Breast epithelium (tissue), 4 donors: ENCODE results near the gene FABP2. TPM values are rescaled to one million over a fixed set of nuclear protein-coding genes. Genes with fewer than 3 reads are reported as not detected.
"Not testable (repeated sequence)": the region's sequence is repeated elsewhere in the genome, so short reads cannot be mapped to it uniquely, and the experiment has no call there.

Source experiments
- DNase-seq, 2 donors: peaks; one replicate each; pipeline ENCODE4 v3.0.0-alpha.2; 2019; ENCODE audit warnings: low spot score in 2 of 2
- H3K27ac ChIP-seq, 2 donors: fragments of 200-600 bp; sonication (generic) in 1 of 2; one replicate each; pipeline ENCODE4 v1.5.1; 2016 to 2019; ENCODE audit warnings: mild to moderate bottlenecking in 1 of 2
- H3K27me3 ChIP-seq, 2 donors: fragments of 200-600 bp; sonication (generic) in 1 of 2; one replicate each; pipeline versions ENCODE4 v1.5.1 to v1.6.0; 2017 to 2019; ENCODE audit warnings: control low read depth in 1 of 2, mild to moderate bottlenecking in 1 of 2
- H3K36me3 ChIP-seq: fragments of 200-600 bp; one replicate; pipeline ENCODE4 v1.5.1; 2019
- H3K4me1 ChIP-seq, 2 donors: fragments of 200-600 bp; sonication (generic); one replicate each; pipeline ENCODE4 v1.5.1; 2016 to 2019; ENCODE audit warnings: control low read depth in 1 of 2
- H3K4me3 ChIP-seq, 3 donors: fragments of 200-600 bp; sonication (generic); 1 replicate in 2 of 3; 2 replicates in 1 of 3; pipeline ENCODE4 v1.5.1; 2016 to 2019; ENCODE audit warnings: mild to moderate bottlenecking in 3 of 3, moderate library complexity in 2 of 3
- H3K9me3 ChIP-seq, 2 donors: fragments of 200-600 bp; sonication (generic) in 1 of 2; one replicate each; pipeline ENCODE4 v1.5.1; 2016 to 2019; ENCODE audit warnings: control low read depth in 1 of 2
- POLR2A ChIP-seq: fragments of 450-650 bp; IDR thresholded peaks from one replicate; pipeline ENCODE4 v1.6.1; 2016; ENCODE audit warnings: antibody characterized with exemption, mild to moderate bottlenecking, moderate library complexity
- POLR2AphosphoS5 ChIP-seq, 3 donors: sonication (generic); formaldehyde crosslinking; IDR thresholded peaks; one replicate each; pipeline ENCODE4 v1.6.1; 2017; ENCODE audit warnings: antibody characterized with exemption in 3 of 3
- intact Hi-C: fragments of 100-400 bp; cut with DNase I; formaldehyde crosslinking; loops from one replicate; pipeline ENCODE4 v1.15.1; 2023; ENCODE audit warnings: low total_unique reads
- total RNA-seq, 3 donors: library from RNA; depleted of rRNA; stranded (reverse); fragments of >200 nt; gene quantifications; one replicate each; pipeline ENCODE4 v1.1.0, GENCODE V29; 2016
- TF ChIP-seq, protein P1 (sequence below), 3 donors: fragments of 450-650 bp; IDR thresholded peaks; one replicate each; pipeline ENCODE4 v1.5.1; 2016 to 2017; ENCODE audit warnings: antibody characterized with exemption in 3 of 3, mild to moderate bottlenecking in 3 of 3, moderate library complexity in 3 of 3

The FABP2 gene
- not detected for total RNA-seq

GRCh38 chr4:119321921-119322687 lies at the start of gene FABP2:
Gene FABP2, minus strand, starts transcription at chr4:119322138. Its CDS starts 36 bp downstream, at chr4:119322102.
- Histone ChIP-seq H3K27me3 (no peaks in the 10 kb centered on the region), H3K36me3 (no peaks in the 10 kb centered on the region), H3K4me1 (no peaks in the 10 kb centered on the region), H3K27ac (no peak within 1 kb of the TSS), H3K4me3 (no peak within 1 kb of the TSS), H3K9me3 (no peaks in the 10 kb centered on the region)
- TF ChIP-seq POLR2AphosphoS5 (IDR thresholded peaks at IDR 0.05) = no peak
- no peak for TF ChIP-seq POLR2A
- TF ChIP-seq, protein P1, sequence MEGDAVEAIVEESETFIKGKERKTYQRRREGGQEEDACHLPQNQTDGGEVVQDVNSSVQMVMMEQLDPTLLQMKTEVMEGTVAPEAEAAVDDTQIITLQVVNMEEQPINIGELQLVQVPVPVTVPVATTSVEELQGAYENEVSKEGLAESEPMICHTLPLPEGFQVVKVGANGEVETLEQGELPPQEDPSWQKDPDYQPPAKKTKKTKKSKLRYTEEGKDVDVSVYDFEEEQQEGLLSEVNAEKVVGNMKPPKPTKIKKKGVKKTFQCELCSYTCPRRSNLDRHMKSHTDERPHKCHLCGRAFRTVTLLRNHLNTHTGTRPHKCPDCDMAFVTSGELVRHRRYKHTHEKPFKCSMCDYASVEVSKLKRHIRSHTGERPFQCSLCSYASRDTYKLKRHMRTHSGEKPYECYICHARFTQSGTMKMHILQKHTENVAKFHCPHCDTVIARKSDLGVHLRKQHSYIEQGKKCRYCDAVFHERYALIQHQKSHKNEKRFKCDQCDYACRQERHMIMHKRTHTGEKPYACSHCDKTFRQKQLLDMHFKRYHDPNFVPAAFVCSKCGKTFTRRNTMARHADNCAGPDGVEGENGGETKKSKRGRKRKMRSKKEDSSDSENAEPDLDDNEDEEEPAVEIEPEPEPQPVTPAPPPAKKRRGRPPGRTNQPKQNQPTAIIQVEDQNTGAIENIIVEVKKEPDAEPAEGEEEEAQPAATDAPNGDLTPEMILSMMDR (IDR thresholded peaks at IDR 0.05) = no peak
- intact Hi-C loops = no loop called here
- DNase-seq = no peak

DNA sequence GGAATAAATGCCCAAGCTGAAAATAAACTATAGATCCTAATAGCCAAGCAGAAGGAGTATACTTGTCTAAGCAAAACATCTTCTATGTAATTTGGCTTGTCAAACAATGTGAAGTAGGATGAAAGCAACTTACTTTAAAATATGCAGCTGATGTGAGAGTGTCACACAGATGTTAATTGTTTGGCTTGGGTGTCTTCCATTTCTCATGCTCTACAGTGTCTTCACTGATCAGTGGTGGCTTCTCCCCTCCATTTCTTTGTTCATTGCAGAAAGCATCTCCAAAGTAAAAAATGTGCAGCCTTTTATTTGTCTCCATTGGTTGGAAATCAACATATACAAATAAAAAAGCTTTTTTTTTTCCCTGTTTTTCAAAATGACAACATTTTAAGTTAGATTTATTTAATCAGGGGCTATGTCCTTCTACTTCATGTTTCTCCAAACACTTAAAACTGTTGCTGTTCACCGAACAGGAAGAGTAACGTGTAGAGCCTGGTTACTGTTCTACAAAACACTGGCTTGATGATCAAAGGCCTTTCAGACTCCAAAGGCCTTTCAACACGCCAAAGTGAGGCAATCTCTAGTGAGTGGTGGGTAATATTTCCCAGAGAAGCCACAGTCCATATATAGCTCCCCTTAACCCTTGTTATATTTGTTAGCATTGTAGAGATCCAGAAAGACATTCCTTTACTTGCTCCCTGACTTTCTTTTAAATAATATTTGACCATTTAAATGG lies 49.2 kb upstream of the FABP2 start:
- H3K36me3 ChIP-seq, intact Hi-C loops, H3K27ac ChIP-seq, H3K9me3 ChIP-seq, H3K27me3 ChIP-seq, DNase-seq, H3K4me3 ChIP-seq, H3K4me1 ChIP-seq: not testable (repeated sequence)

DNA sequence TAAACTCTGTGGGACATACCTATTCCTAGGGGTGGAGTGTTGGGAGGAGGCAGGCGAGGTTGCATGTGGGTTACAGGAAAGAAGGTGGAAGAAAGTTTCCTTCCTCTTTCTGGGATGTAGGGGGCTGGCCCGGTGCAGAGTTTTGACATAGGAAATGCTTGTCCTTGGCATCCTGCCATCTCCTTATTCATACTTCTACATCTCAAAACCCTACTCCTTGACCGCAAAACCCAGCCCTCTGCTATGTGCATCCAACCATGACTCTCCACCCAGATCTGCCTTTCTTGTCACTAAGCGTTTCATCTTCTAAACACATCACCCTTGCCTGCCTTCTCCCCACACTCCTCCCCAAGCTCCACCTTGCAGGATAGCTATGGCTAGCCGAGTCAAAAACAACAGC lies 48.5 kb upstream of the FABP2 start:
- H3K27me3 ChIP-seq, H3K27ac ChIP-seq, H3K9me3 ChIP-seq, H3K36me3 ChIP-seq, intact Hi-C loops, H3K4me1 ChIP-seq, H3K4me3 ChIP-seq, DNase-seq: not testable (repeated sequence)

DNA sequence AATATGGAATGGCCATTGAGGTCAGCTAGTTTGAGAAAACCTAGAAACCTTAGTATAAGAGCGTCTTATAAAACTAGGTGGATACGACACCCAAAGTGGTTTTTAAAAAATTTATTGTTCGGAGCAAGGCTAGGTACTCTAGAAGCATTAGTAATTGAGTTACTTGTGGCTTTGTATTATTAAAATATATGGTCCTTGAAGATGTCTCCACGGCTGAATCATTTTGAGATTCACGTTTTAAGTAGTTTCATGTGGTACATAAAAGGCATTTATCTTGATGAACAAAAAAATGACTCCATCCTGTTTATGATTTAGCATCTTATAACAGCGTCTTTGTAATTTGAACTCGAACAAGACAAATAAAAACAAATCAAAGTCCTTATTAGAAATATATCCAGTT lies 44.9 kb upstream of the FABP2 start:
- H3K27me3 ChIP-seq, H3K27ac ChIP-seq, intact Hi-C loops: not testable (repeated sequence)

GRCh38 chr4:119364203-119364602 lies 42.3 kb upstream of the FABP2 start:
- H3K27me3 ChIP-seq, intact Hi-C loops, DNase-seq, H3K4me3 ChIP-seq, H3K36me3 ChIP-seq, H3K4me1 ChIP-seq, H3K9me3 ChIP-seq, H3K27ac ChIP-seq: not testable (repeated sequence)

More for the DNA sequence above, 44.9 kb upstream of the FABP2 start:
- not testable (repeated sequence) for H3K4me3 ChIP-seq, H3K4me1 ChIP-seq, H3K9me3 ChIP-seq, H3K36me3 ChIP-seq, DNase-seq

GRCh38 chr4:119363372-119363771 lies 41.4 kb upstream of the FABP2 start:
- H3K4me1 ChIP-seq, H3K27me3 ChIP-seq, DNase-seq, H3K4me3 ChIP-seq, intact Hi-C loops, H3K36me3 ChIP-seq, H3K9me3 ChIP-seq, H3K27ac ChIP-seq: not testable (repeated sequence)

- H3K4me1 ChIP-seq, H3K27ac ChIP-seq, H3K27me3 ChIP-seq, H3K4me3 ChIP-seq, H3K36me3 ChIP-seq, H3K9me3 ChIP-seq, intact Hi-C loops, DNase-seq: not testable (repeated sequence)
Measured at GRCh38 chr4:119362413-119362812, 40.5 kb upstream of the FABP2 start.

DNA sequence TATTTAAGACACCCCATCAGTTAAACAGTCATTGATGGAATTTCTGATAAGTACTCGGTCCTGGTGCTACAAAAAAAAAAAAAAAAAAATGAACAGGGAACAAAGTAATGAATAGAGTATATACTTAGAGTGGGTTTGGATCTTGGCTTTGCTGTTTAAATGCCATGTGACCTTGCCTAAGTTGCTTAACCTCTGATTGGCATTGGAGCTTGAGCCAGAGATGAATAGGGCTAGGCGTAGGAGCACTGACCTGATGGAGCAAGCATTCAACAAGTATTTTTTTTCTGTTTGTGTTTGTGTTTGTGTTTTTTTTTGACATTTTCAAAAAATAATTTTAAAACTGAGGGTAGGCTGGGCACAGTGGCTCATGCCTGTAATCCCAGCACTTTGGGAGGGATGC lies 37.9 kb upstream of the FABP2 start:
- DNase-seq, intact Hi-C loops, H3K36me3 ChIP-seq, H3K9me3 ChIP-seq, H3K27me3 ChIP-seq, H3K27ac ChIP-seq, H3K4me1 ChIP-seq, H3K4me3 ChIP-seq: not testable (repeated sequence)

- H3K36me3 ChIP-seq, H3K27me3 ChIP-seq, intact Hi-C loops, H3K27ac ChIP-seq, H3K4me3 ChIP-seq, H3K4me1 ChIP-seq, DNase-seq, H3K9me3 ChIP-seq: not testable (repeated sequence)
Measured at GRCh38 chr4:119356796-119357195, 34.9 kb upstream of the FABP2 start.

- H3K9me3 ChIP-seq, H3K27ac ChIP-seq, DNase-seq, H3K4me1 ChIP-seq, H3K4me3 ChIP-seq, intact Hi-C loops, H3K27me3 ChIP-seq, H3K36me3 ChIP-seq: not testable (repeated sequence)
Measured at GRCh38 chr4:119356041-119356440, 34.1 kb upstream of the FABP2 start.

- DNase-seq, H3K27me3 ChIP-seq, H3K36me3 ChIP-seq, H3K27ac ChIP-seq, H3K9me3 ChIP-seq, H3K4me3 ChIP-seq, intact Hi-C loops, H3K4me1 ChIP-seq: not testable (repeated sequence)
Measured at GRCh38 chr4:119353364-119353763, 31.4 kb upstream of the FABP2 start.

DNA sequence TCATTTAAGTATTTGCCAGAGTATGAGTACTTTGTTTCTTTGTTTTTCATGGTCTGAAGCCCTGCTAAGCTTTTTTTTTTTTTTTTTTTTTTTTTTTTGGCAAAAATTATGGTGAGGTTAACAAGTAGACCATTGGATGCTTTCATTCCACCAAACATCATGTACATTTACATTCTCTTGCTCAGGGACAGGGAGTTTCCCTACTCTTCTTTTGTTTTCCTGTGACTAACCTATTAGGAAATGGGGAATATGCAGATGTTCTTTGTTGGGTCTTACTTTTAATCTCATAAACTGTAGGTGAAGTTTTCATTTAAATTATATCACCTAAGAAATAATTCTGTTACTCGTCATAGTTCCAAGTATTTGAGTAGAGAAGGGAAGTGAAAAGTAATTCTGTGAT lies 26.2 kb upstream of the FABP2 start:
- intact Hi-C loops, H3K27ac ChIP-seq, H3K27me3 ChIP-seq, H3K4me1 ChIP-seq, H3K9me3 ChIP-seq, H3K4me3 ChIP-seq, DNase-seq, H3K36me3 ChIP-seq: not testable (repeated sequence)
